ENCODE results near the gene TMEM31.

DNA sequence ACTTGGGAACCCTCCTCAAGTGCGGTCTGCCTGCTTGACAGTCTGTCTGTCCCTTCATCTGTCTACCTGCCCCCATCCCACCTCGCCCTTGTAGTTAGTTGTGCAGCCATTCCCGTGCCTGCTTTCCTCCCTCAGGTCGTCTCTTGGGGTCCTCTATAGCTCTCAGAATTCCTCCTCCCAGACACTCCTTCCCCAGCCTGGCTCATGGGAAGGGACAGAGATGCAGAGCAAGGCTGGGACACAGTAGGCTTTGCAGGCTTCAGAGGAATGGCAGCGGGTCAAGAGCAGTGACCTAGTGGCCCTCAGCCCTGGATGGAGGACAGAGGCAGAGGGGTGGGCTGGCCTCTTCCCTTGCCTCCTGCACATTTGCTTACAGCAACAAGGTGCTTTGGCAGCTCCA is 18.3 kb downstream of the TMEM31 start:
- TF ChIP-seq CTCF (IDR thresholded peaks at IDR 0.05) (no peak), EZH2 (IDR thresholded peaks at IDR 0.05; ENCODE audit: borderline replicate concordance, insufficient read depth, low read depth, low read length, poor library complexity, severe bottlenecking) (no peak)

All from B cell (primary cell).